AG04450 (cell line): ENCODE measurements around the gene APOL4. TPM values are rescaled to one million over a fixed set of nuclear protein-coding genes. Genes with fewer than 3 reads are reported as not detected.
"Not testable (repeated sequence)": the region's sequence is repeated elsewhere in the genome, so short reads cannot be mapped to it uniquely, and the experiment has no call there.

Experiments
- CTCF ChIA-PET: fragments of 300-600, 350-600 bp; formaldehyde crosslinking; extraction: SDS; loops from one replicate; lab custom pipeline; 2022; ENCODE audit warnings: antibody characterized with exemption, inconsistent platforms; lab: Charles Lee
- POLR2A ChIA-PET: fragments of 350-600 bp; formaldehyde crosslinking; extraction: SDS; loops from one replicate; lab custom pipeline; 2021; ENCODE audit warnings: antibody characterized with exemption, inconsistent platforms; lab: Yijun Ruan, JAX
- DNase-seq: peaks from one replicate; pipeline ENCODE4 v3.0.0-alpha.2; 2011; ENCODE audit warnings: low read depth, low spot score
- H3K27ac ChIP-seq: one replicate; pipeline ENCODE4 v1.5.1; 2012; ENCODE audit warnings: low read depth, low read length, control low read depth
- H3K27me3 ChIP-seq: one replicate; pipeline ENCODE4 v1.6.0; 2012; ENCODE audit warnings: low read length; ENCODE audit not compliant: control insufficient read depth, insufficient read depth
- H3K4me3 ChIP-seq: 2 replicates; pipeline ENCODE4 v1.5.1; 2011; ENCODE audit warnings: mild to moderate bottlenecking, low read depth, low read length, control low read depth
- H3K9me3 ChIP-seq: 2 replicates; pipeline ENCODE4 v1.5.1; 2012; ENCODE audit warnings: low read length; ENCODE audit not compliant: control insufficient read depth, insufficient read depth
- polyA plus RNA-seq: library from polyadenylated mRNA; depleted of rRNA; stranded (reverse); fragments of >200 nt; gene quantifications from 2 replicates; pipeline ENCODE4 v1.2.3, GENCODE V29; 2011
- TF ChIP-seq, protein P1 (sequence below): IDR thresholded peaks from 2 replicates; pipeline ENCODE4 v1.5.1; 2011; ENCODE audit warnings: low read depth, low read length, control low read depth, inconsistent platforms

APOL4 gene
- polyA plus RNA-seq, 1 experiment, result 0.21 TPM

DNA sequence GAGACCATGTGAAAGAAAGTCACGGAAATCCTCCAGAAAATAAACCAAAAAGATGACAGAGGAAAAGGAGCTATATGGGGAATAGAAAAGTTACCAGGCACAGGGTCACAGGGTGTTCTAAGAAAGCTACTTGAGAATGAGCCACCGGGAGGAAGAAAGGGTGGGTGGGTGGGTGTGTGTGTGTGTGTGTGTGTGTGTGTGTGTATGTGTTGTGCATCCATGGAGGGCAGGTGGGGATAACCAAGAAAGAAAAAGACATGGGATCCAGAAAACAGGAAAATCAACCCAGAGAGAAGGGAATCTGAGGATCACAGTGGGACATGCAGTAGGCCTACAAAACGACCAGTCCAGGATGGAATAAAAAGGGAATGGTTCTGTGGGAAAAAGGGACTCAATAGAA is 34.0 kb upstream of the APOL4 start:
- TF ChIP-seq, protein P1, sequence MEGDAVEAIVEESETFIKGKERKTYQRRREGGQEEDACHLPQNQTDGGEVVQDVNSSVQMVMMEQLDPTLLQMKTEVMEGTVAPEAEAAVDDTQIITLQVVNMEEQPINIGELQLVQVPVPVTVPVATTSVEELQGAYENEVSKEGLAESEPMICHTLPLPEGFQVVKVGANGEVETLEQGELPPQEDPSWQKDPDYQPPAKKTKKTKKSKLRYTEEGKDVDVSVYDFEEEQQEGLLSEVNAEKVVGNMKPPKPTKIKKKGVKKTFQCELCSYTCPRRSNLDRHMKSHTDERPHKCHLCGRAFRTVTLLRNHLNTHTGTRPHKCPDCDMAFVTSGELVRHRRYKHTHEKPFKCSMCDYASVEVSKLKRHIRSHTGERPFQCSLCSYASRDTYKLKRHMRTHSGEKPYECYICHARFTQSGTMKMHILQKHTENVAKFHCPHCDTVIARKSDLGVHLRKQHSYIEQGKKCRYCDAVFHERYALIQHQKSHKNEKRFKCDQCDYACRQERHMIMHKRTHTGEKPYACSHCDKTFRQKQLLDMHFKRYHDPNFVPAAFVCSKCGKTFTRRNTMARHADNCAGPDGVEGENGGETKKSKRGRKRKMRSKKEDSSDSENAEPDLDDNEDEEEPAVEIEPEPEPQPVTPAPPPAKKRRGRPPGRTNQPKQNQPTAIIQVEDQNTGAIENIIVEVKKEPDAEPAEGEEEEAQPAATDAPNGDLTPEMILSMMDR, result no peak
- DNase-seq, result no peak
- Histone ChIP-seq H3K27me3 (no peaks in the 10 kb centered on the region), H3K27ac (no peak overlapping the region), H3K4me3 (no peak overlapping the region), H3K9me3 (no peaks in the 10 kb centered on the region)
- POLR2A ChIA-PET, result no interaction called here
- CTCF ChIA-PET, result interaction anchor here (0.7 kb wide), 1 partner anchor 51 kb away, joined by 3 read pairs; no protein-coding TSS in a partner anchor

DNA sequence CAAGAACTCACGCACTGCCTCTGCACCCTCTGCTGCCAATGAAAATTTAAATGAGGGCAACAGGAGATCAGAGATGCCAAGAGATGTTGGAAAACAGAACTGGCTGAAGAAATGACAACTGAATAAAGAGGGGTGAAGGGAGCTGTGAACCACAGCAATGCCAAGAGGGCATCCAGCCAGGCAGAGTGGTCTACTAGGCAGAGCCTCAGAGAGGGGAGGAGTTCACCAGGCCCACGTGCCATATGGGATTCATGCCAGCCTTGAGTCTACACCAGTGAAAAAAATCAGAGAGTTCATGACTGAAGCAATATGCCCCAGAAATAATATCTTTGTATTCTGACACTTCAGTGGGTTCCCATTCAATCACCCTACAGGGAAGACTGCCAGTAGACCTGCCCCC is 33.3 kb upstream of the APOL4 start:
- H3K27ac ChIP-seq, result no peak overlapping the region
- DNase-seq, result no peak
- TF ChIP-seq, protein P1, result no peak
- ChIA-PET CTCF (no interaction called here), POLR2A (no interaction called here)
- no peaks in the 10 kb centered on the region for H3K9me3 ChIP-seq
- no peak overlapping the region for H3K4me3 ChIP-seq
- H3K27me3 ChIP-seq, result no peaks in the 10 kb centered on the region

- TF ChIP-seq, protein P1, result no peak
- Histone ChIP-seq H3K4me3 (no peak overlapping the region), H3K9me3 (no peaks in the 10 kb centered on the region), H3K27ac (no peak overlapping the region), H3K27me3 (no peaks in the 10 kb centered on the region)
- DNase-seq, result no peak
- ChIA-PET POLR2A (no interaction called here), CTCF (no interaction called here)
Observed at GRCh38 chr22:36234213-36234612, 32.6 kb upstream of the APOL4 start.

DNA sequence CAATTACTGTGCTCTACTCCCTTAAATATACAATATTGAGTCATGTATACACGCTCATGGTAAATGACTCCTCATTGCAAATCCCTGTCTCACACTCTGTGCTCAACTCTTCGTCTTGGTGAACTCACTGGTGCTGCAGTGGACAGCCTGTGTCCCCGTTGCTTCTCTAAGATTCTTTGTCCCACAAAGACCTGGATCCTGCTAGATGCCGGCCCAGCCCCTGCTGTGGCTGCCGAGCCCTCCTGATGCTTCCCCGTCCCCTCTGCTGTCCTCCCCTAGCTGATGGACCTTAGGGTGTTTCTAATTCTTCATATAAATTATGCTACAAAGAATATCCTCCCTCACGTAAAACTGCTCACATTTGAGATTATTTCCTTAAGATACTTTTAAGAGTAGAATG is 32.2 kb upstream of the APOL4 start:
- TF ChIP-seq, protein P1, result no peak
- CTCF ChIA-PET, result no interaction called here
- POLR2A ChIA-PET, result no interaction called here
- no peak for DNase-seq
- Histone ChIP-seq H3K9me3 (no peaks in the 10 kb centered on the region), H3K4me3 (no peak overlapping the region), H3K27ac (no peak overlapping the region), H3K27me3 (no peaks in the 10 kb centered on the region)

DNA sequence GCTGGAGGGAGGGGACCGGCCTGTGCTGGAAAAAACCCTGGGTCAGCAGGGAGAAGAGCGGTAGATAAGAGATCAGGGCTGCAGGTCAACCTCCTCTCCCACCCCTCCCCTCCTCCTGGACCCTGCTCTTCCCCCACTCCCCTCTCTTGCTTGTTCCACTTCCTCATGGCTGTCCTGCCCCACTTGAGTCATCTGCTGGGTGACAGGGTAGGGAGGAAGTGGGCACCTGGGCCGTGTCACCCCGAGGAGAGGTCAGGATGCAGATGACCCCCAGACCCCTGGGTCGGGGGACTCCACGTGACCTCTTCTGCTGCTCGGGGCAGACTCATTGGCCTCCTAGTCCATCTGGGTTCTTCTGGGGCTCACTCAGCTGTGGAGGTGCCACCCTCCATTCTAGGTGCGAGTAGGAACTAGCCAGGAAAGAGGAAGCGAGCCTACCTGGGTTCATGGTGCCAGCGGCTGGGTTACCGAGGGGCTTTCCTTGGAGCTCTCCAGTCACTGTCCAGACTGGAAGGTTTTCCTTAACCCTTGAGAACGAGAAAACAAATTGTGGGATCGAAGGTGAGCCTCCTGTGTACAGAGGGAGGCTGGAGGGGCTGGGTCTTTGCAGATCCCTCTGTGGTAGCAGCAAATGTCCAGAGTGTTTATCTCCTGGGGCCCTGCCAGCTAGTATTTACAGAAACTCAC is 31.2 kb upstream of the APOL4 start:
- TF ChIP-seq, protein P1, result no peak
- ChIA-PET POLR2A (no interaction called here), CTCF (no interaction called here)
- Histone ChIP-seq H3K27me3 (no peaks in the 10 kb centered on the region), H3K27ac (no peak overlapping the region), H3K9me3 (no peaks in the 10 kb centered on the region), H3K4me3 (no peak overlapping the region)
- DNase-seq, result no peak

- H3K9me3 ChIP-seq, H3K27me3 ChIP-seq, POLR2A ChIA-PET, H3K4me3 ChIP-seq, H3K27ac ChIP-seq, DNase-seq: not testable (repeated sequence)
- CTCF ChIA-PET, result interaction anchor here (1.2 kb wide), 1 partner anchor 255 kb away, joined by 3 read pairs; no protein-coding TSS in a partner anchor
Observed at GRCh38 chr22:36231051-36231450, 29.4 kb upstream of the APOL4 start.

DNA sequence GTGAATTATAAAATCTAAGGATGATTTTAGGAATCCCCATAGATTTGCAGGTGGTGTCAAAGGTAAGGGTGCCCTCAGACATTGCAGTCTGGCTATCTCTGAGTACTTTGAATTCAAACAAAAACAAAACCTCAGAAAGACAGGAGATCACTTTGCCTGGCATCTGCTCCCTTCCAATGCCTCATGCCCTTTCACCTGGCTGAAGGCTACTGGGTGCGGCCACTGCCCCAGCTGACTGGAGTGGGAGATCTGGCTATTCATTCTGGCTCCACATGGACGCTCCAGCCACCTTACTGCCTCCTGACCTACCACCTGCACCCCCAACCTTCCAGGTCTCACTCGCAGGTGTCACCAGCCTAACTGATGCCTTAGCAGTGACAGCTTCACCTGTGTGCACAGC is 28.0 kb upstream of the APOL4 start:
- POLR2A ChIA-PET, H3K27ac ChIP-seq, H3K27me3 ChIP-seq, CTCF ChIA-PET, H3K9me3 ChIP-seq, DNase-seq, H3K4me3 ChIP-seq: not testable (repeated sequence)
